ENCODE results near the gene CRB2. TPM values are rescaled to one million over a fixed set of nuclear protein-coding genes. Genes with fewer than 3 reads are reported as not detected.

CRB2 gene
- total RNA-seq = under 1 TPM in 1 of 2 experiments, not detected in 1; 0.09 TPM

GRCh38 chr9:123355761-123356431, at the start of gene CRB2:
TSS of gene CRB2 (plus strand) at chr9:123356197. CDS start at chr9:123356261, 64 bp downstream.
- ChIA-PET POLR2A (no interaction called here), CTCF (interaction anchor here (0.8 to 3.9 kb wide), 5 partner anchors 21 to 281 kb away, joined by 3 to 42 read pairs (median 5); no protein-coding TSS in a partner anchor)
- Mint-ChIP-seq H3K27me3 (peaks cover 6% of the 10 kb centered on the region), H3K4me3 (no peak within 1 kb of the TSS), H3K9me3 (no peaks in the 10 kb centered on the region), H3K36me3 (ENCODE audit: low read depth) (no peaks in the 10 kb centered on the region), H3K4me1 (ENCODE audit: low read depth) (peaks cover 16% of the 10 kb centered on the region), H3K27ac (no peak within 1 kb of the TSS)
- DNase-seq = no peak
- intact Hi-C loops (cut with micrococcal nuclease) = no loop called here
- no peak for TF ChIP-seq CTCF (IDR thresholded peaks at IDR 0.05)
- ATAC-seq = no peak

DNA sequence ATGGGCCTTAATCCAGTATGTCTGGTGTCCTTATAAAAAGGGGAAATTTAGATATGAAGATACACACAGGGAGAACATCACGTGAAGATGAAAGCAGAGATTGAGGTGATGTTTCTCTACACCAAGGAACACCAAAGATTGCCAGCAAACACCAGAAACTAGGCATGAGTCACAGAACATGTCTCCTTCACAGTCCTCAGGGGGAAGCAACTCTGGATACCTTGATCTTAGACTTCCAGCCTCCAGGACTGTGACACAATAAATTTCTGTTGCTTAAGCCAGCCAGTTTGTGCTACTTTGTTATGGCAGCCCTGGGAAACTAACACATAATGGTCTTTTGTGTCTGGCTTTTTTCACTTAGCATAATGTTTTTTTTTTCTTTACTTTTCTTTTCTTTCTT, 46.4 kb upstream of the CRB2 start:
- Mint-ChIP-seq H3K4me1 (ENCODE audit: low read depth) (peaks cover 11% of the 10 kb centered on the region), H3K27ac (no peak overlapping the region), H3K4me3 (no peak overlapping the region), H3K36me3 (ENCODE audit: low read depth) (no peaks in the 10 kb centered on the region), H3K9me3 (no peaks in the 10 kb centered on the region), H3K27me3 (no peaks in the 10 kb centered on the region)
- ChIA-PET CTCF (no interaction called here), POLR2A (no interaction called here)
- ATAC-seq = no peak
- no peak for TF ChIP-seq CTCF (IDR thresholded peaks at IDR 0.05)
- DNase-seq = no peak
- intact Hi-C loops (cut with micrococcal nuclease) = no loop called here

DNA sequence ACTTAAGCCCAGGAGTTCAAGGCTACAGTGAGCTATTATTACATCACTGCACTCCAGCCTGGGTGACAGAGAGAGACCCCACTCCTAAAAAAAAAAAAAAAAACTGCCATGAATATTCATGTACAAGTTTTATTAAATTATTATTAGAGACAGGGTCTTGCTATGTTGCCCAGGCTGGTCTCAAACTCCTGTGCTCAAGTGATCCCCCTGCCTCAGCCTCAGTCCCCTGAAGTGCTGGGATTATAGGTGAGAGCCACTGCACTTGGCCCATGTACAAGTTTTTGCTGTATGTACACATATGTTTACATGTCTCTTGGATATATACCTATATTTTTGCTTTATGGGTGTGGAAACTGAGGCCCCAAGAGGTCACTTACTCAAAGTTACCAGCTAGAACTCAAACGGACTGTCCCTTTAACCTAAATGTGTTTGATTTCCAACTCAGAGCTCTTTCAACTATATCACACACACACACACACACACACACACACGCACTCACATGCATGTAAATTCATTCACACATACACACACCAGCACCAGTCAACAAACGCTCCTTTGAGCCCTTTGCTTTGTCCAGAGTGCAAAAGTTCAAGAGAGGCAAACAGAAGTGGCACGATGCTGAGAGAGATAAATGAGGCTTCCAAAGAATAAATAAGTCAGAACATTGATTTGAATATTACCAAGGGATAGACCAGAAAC, 45.3 kb upstream of the CRB2 start:
- CTCF ChIA-PET = interaction anchor here (1.4 kb wide), 1 partner anchor 10 kb away, joined by 3 read pairs; no protein-coding TSS in a partner anchor
- H3K9me3 Mint-ChIP-seq = no peaks in the 10 kb centered on the region

DNA sequence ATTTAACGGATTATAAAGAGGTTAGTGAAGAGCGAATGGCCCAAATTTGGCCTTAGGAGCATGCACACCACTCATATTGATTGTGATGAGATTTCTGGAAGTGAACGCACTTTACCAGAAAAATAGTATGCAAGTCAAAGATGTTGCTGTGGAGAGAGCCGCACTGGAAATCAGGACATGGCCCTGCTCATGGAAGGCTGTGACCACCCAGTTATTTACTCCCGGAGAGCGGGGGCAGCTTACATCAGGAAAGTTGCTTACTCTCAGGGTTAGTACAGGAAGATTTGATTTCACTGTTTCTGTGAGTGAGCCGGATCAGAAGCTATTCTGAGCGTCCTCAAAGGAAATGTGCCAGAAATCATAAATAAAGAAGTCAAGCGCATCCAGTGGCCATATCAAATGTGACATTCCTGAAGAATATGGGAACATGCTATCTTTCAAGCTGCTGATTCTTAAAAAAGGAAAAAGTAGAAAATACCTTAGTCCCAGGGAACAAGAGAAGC, 44.7 kb upstream of the CRB2 start:
- POLR2A ChIA-PET = interaction anchor here (0.5 to 1.1 kb wide), 2 partner anchors 13 to 57 kb away, joined by 3 read pairs; no protein-coding TSS in a partner anchor
- H3K9me3 Mint-ChIP-seq = no peaks in the 10 kb centered on the region
- TF ChIP-seq CTCF (IDR thresholded peaks at IDR 0.05) = no peak

More for the DNA sequence above, 45.3 kb upstream of the CRB2 start:
- peaks cover 2% of the 10 kb centered on the region for H3K4me1 Mint-ChIP-seq (ENCODE audit: low read depth)
- no peak overlapping the region for H3K27ac Mint-ChIP-seq
- intact Hi-C loops (cut with micrococcal nuclease) = no loop called here
- no peak for ATAC-seq
- H3K4me3 Mint-ChIP-seq = no peak overlapping the region
- H3K36me3 Mint-ChIP-seq (ENCODE audit: low read depth) = no peaks in the 10 kb centered on the region
- TF ChIP-seq CTCF (IDR thresholded peaks at IDR 0.05) = no peak
- POLR2A ChIA-PET = interaction anchor here (0.5 to 1.1 kb wide), 2 partner anchors 12 to 56 kb away, joined by 3 read pairs; no protein-coding TSS in a partner anchor
- DNase-seq = no peak
- no peaks in the 10 kb centered on the region for H3K27me3 Mint-ChIP-seq

More for the DNA sequence above, 44.7 kb upstream of the CRB2 start:
- DNase-seq (no peak), ATAC-seq (no peak)
- Mint-ChIP-seq H3K27me3 (no peaks in the 10 kb centered on the region), H3K36me3 (ENCODE audit: low read depth) (no peaks in the 10 kb centered on the region), H3K4me1 (ENCODE audit: low read depth) (no peaks in the 10 kb centered on the region), H3K27ac (no peak overlapping the region), H3K4me3 (no peak overlapping the region)
- intact Hi-C loops (cut with micrococcal nuclease) = no loop called here
- CTCF ChIA-PET = interaction anchor here (1.4 kb wide), 1 partner anchor 9 kb away, joined by 3 read pairs; no protein-coding TSS in a partner anchor
